GM18505 (cell line): ENCODE results near the gene BIK.
A peak's percentile ranks its signal among the peaks of the same experiment; 100 is the strongest.

ENCODE experiments used
- ATAC-seq: cut with Tn5 transposase; IDR thresholded peaks from one replicate; pipeline ENCODE4 v1.9.1; 2021; ENCODE audit not compliant: unreplicated experiment
- POLR2A ChIP-seq: IDR thresholded peaks from 4 replicates; pipeline ENCODE4 v1.6.1; 2011; ENCODE audit warnings: borderline replicate concordance; ENCODE audit not compliant: insufficient read depth, insufficient read length; ENCODE audit errors: extremely low read depth

Gene BIK, protein sequence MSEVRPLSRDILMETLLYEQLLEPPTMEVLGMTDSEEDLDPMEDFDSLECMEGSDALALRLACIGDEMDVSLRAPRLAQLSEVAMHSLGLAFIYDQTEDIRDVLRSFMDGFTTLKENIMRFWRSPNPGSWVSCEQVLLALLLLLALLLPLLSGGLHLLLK

DNA sequence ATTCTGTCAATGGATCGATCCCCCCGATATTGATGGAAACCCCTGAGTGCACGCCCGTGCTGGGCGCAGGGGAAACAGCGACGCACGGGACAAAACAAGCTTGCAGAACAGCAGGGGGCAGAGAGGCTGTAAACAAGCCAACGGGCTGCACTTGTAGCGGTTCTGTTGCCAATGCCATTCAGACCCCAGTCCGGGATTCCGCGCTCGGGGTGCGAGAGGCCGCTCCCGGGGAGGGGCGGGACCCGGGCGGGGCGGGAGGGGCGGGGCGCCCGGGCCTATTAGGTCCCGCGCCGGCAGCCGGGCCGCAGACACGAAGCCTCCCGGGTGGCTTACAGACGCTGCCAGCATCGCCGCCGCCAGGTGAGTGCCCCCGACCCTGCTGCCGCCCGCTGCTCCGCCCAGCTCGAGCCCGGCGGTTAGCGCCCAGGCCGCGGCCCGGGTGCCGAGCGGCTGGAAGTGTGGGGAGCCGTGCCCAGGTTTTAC, at the start of gene BIK:
BIK (plus strand) TSS at position 307 of the 483 bp plus-strand sequence. CDS start 13,273 bp downstream, outside the sequence.
- ATAC-seq = no peak
- peak; percentile 52 for TF ChIP-seq POLR2A

DNA sequence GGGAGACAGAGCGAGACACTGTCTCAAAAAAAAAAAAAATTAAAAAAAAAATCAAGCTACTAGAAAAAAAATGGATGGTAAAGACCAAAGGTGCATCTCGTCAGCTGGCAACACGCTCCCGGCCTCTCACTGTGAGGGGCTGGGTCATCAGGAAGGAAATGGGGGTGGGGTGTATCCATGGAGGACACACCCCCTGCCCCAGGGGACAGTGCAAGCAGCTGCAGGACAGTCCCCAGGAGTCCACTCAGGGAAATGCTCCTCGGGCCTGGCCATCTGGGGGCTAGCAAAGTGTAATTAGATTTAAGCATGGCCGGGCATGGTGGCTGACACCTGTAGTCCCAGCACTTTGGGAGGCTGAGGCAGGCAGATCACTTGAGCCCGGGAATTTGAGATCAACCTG, 44.4 kb upstream of the BIK start:
- no peak for ATAC-seq
- no peak for TF ChIP-seq POLR2A

DNA sequence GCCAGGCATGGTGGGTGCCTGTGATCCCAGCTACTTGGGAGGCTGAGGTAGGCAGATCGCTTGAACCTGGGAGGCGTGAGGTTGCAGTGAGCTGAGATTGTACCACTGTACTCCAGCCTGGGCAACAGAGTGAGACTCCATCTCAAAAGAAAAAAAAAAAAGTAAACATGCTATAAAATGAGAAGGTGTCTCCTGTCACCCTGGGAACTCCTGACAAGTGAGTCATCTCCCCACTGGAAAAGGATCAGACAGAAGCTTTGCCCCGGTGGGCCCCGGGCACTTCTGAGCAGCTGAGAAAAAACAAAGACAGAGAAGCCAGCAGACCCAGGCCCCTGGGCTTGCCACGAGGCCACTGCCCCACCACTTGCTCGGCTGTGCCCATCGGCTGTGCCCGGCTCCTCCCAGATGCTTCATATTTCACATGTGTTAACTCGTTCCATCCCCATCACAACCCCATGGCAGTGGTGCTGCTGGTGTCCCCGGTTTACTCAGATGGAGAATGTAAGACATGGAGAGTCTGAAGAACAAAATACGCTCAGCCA, 43.6 kb upstream of the BIK start:
- ATAC-seq = no peak

DNA sequence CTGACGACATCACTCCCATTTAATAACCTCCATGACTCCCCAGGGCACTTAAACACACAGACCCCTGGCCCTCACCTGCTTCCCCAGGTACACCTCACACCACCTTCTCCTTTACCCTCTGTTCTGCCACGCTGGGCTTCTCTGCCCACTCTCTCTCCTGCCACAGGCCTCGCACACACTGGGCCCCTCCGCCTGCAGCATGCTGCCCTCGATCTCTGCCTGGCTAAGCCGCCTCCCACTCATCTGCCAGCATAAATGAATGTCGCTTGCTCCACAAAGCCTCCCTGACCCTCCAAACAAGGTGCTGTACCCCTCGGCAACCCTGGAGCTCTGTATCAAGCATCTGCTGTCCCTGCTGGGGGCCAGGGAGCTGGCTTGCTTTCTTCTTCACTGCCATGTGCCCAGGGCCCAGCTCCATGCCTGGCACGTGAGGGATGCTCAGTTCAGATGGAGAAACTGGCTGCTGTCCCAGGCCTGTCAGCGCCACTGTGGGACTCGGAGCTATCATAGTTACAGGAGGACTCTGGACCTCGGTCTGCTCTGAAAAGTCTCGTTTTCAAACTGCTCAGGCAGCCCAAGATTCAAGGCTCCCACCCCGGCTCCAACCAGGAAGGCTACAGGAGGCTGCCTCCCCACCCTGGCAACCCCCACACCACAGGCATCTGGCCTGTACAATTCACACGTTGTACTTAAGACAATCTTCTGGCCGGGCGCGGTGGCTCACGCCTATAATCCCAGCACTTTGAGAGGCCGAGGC, 33.3 kb upstream of the BIK start:
- TF ChIP-seq POLR2A = no peak
- ATAC-seq = no peak

More for the DNA sequence above, 43.6 kb upstream of the BIK start:
- TF ChIP-seq POLR2A = no peak

DNA sequence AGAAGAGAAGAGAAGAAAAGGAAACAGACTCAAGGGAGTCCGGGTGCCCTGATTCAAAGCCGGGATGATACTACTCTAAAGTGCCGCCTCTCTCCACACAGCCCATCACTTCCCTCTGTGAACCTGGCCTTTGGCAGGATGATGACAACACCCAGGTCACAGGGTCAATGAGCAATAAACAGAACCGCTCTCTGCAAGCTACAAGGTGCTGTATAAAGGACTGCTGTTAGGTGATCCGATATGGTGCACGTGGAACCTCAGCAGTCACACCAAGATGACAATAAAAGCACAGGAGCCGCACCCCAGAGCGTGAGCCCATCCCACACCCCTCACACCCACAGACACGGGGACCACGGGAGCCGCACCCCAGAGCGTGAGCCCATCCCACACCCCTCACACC, 32.0 kb upstream of the BIK start:
- TF ChIP-seq POLR2A = no peak
- ATAC-seq = no peak

DNA sequence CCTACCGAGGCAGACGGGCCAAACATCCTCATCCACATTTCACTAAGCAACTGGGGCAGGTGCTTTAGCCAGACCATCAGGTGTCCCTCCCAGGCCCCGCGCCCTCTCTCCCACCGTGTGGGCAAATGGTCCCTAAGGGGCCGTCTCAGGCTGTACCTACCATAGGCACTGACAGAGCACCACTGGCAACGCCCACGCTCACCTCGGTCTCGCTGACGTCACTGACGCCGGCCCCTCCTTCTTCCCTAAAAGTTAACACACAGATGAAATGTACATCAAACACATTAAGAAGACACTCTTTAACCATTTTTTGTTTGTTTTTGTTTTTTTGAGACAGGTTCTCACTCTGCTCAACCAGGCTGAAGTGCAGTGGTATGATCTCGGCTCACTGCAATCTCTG, 30.8 kb upstream of the BIK start:
- no peak for TF ChIP-seq POLR2A
- ATAC-seq = no peak

DNA sequence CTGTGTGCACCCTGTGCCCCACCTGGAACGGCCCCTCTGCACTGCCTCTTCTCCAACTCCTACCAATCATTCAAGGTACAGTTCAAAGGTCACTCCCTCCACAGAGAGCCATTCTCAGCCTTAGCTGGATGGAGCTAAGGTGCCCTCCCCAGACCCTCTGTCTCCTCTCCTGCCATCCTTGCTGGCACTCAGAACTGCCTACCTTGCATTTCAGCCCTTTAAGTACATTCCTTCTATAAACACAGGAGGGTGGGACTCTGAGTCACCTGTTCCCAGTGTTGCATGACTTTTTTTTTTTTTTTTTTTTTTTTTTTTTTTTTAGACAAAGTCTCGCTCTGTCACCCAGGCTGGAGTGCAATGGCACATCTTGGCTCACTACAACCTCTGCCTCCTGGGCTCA, 29.9 kb upstream of the BIK start:
- no peak for TF ChIP-seq POLR2A
- no peak for ATAC-seq

DNA sequence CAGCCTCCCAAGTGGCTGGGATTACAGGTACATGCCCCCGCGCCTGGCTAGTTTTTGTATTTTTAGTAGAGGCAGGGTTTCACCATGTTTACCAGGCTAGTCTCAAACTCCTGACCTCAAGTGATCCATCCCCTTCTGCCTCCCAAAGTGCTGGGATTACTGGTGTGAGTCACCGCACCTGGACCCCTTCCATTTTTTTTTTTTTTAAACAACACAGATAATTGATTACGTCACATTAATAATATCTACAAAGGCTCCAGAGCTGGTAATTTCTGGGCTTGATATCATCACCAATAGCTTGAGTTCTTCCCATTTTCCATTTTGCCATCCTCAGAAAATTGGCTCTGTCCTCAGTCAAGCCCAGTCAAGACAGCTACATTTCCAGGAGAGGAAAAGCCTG, 28.6 kb upstream of the BIK start:
- no peak for TF ChIP-seq POLR2A

DNA sequence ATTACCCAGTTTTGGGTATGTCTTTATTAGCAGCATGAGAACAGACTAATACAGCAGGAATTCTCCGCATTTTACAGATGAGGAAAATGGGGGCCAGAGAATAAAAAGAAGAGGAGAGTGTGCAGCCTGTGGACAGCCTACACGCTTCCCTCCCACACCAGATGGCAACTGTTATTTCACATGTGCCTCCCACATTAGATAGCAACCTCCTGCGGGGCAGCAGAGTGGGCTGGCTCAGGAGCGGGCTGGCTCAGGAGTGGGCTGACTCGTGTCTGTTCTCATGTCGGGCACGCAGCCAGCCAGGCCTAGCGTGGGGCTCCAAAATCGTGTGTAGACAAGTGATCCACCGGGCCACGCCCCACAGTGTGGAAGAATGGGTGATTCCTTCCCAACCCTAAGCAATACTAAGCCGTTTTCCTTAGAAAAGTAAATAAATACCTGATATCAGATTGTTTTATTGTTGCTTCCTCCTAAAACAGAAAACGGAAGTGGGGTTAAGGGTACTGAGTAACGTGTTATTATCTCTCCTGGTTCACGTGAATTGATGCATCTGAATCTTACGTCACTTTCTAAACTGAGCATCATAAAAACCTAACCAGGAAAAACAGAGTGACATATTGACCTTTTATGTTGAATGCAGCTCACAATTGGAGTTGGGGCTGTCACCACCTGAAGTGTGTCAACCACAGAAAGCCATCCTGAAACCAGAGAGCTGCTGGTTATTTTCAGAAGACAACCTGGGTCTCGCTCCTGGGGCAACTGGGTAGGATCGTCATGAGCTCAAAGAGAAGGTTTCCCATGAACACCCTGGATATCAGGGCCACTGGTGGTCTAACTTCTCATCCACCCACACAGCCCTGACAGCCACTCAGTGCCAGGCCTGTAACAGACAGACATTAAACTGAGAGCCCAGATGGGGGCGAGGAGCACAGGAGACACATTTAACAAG, 24.6 kb upstream of the BIK start:
- ATAC-seq = no peak
- no peak for TF ChIP-seq POLR2A

More for the DNA sequence above, 28.6 kb upstream of the BIK start:
- ATAC-seq = no peak

DNA sequence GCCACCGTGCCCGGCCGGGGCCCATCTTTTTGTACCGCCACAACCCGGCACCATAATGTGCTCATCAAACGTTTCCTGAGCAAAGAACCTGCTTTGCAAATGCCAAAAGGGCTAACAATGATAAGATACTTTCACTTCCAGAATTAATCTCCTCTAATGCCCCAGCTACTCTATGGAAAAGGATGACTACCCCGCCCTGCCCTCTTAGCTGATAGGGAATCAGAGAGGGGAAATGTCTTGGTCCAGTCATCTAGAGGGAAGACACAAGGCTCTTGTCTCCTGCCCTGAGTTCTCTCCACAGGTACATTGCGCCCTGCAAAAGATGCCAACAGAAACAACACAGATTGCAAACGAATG, 21.9 kb upstream of the BIK start:
- TF ChIP-seq POLR2A = no peak
- no peak for ATAC-seq

DNA sequence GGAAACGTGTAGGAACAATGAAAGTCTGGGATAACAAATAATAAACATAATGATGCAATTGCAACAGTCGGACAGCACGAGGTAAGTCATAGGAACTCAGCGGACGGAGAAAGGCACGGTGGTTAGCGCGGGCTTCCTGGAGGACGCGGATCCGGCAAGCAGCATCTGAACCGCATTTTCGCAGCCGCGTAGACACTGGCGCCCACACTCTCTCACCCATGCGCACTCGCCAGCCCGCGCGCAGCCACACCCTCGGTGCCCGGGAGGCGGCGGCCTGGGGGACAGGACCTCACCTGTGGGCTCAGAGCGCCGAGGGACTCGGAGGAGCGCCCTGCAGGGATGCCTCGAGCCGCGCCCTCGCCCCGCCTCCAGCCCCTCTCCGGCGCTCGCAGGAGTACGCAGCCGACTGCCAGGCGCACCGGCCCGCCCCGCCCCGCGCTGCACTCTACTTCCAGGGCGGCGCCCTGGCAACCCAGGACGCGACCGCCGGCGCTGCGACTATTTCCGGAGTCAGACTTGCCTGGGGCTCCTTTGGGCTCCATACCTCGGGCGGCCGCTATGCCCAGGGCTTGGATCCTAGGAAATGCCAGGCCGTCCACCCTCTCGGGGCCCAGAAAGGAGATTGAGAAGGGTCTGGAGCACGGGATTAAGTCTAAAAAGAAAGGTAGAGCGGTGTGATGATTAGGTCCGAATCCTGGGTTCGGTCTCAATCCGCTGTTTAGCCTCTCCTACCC, 21.4 kb upstream of the BIK start, which contains the start of gene TTLL1:
TTLL1 (minus strand) TSS at position 408 of the 734 bp plus-strand sequence. CDS start 13,805 bp downstream, outside the sequence.
- peak; percentile 71 for ATAC-seq
- peak; percentile 59 for TF ChIP-seq POLR2A

DNA sequence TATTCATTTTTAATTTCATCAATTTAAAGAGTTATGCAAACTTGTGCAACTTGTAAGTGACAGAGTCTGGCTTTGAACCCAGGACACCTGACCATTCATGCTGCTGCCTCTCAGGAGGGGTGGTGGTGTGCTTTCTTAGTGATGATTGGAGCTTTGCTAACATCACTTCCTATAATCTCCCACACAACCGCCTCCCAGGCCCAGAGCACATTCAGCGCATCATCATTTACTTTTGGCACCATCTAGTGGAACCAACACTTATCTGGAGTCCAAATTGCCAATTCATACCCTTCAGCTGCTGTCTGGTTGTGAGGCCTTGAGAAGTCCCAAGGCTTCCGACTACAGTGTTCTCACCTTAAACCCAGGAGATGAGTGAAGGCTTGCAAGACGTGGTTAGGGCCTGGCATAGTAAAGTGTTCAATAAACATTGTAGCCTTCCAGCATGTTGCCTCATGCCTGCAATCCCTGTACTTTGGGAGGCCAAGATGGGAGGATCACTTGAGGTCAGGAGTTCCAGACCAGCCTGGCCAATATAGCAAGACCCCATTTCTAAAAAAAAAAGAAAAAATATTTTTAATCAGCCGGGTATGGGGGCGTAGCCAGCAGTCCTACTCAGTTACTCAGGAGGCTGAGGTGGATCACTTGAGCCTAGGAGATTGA, 20.3 kb upstream of the BIK start:
- ATAC-seq = no peak
- TF ChIP-seq POLR2A = no peak

DNA sequence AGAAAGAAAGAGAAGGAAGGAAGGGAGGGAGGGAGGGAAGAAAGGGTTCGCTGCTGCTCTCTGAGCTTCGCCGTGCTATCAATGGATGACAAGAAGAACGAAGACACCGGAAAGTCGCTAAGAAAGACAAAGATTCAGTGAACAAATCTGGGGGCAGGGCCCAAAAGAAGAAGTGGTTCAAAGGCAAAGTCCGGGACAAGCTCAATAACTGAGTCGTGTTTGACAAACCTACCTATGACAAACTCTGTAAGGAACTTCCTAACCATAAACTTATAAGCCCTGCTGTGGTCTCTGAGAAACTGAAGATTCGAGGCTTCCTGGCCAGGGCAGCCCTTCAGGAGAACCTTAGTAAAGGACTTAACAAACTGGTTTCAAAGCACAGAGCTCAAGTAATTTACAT, 18.5 kb upstream of the BIK start:
- ATAC-seq = no peak

DNA sequence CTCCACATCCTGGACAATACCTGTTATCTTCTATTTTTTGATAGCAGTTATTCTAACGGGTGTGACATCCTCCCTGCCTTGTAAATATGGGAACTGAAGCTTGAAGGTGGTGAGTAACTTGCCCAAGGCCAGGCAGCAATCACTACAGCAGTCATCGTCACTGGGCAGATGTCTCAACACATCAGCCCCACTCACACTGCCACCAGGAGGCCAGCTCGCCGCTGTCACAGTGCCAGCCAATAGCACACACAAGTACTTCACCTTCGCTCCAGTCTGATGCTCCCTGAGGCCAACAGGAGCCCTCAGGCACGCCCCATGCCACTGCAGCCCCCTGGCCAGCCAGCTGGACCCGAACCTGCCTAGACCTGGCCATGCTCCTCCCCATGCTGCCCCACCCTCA, 16.5 kb upstream of the BIK start:
- TF ChIP-seq POLR2A = no peak
- no peak for ATAC-seq

More for the DNA sequence above, 18.5 kb upstream of the BIK start:
- TF ChIP-seq POLR2A = no peak
